Adrenal gland (tissue), 12 donors: ENCODE measurements around the gene TPSB2. TPM values are rescaled to one million over a fixed set of nuclear protein-coding genes. Genes with fewer than 3 reads are reported as not detected.
"Not testable (repeated sequence)": the region's sequence is repeated elsewhere in the genome, so short reads cannot be mapped to it uniquely, and the experiment has no call there.

Source experiments
- DNase-seq, 7 donors: peaks; one replicate each; pipeline ENCODE4 v3.0.0-alpha.2; 2019 to 2020
- H3K27ac ChIP-seq, 5 donors: fragments of 200-600 bp; sonication (generic) in 4 of 5; 1 replicate in 3 of 5; 2 replicates in 2 of 5; pipeline versions ENCODE4 v1.5.1 to v1.8.0; 2016 to 2020; ENCODE audit warnings: mild to moderate bottlenecking in 1 of 5
- H3K27me3 ChIP-seq: fragments of 200-600 bp; 2 replicates; pipeline ENCODE4 v1.8.0; 2021
- H3K36me3 ChIP-seq, 2 donors: fragments of 200-600 bp; replicated peaks in 1 of 2; 1 replicate in 1 of 2; 2 replicates in 1 of 2; pipeline versions ENCODE4 v1.5.1 to v1.8.0; 2018 to 2022
- H3K4me1 ChIP-seq, 2 donors: fragments of 200-600 bp; replicated peaks in 1 of 2; 1 replicate in 1 of 2; 2 replicates in 1 of 2; pipeline versions ENCODE4 v1.5.1 to v1.8.0; 2018 to 2021
- H3K4me3 ChIP-seq, 4 donors: fragments of 200-600 bp; sonication (generic) in 3 of 4; one replicate each; pipeline ENCODE4 v1.5.1; 2016 to 2018
- H3K9me3 ChIP-seq, 3 donors: fragments of 200-600 bp; sonication (generic) in 1 of 3; replicated peaks in 1 of 3; 1 replicate in 2 of 3; 2 replicates in 1 of 3; pipeline versions ENCODE4 v1.5.1 to v1.8.0; 2016 to 2021
- CTCF ChIP-seq, 6 experiments: fragments of 450-650 bp in 4 of 6; fragments of 200-600 bp in 2 of 6; sonication (generic) in 1 of 6; IDR thresholded peaks; 1 replicate in 5 of 6; 2 replicates in 1 of 6; pipeline versions ENCODE4 v1.5.1 to v1.8.0; 2016 to 2021; ENCODE audit warnings: antibody characterized with exemption in 6 of 6, mild to moderate bottlenecking in 2 of 6, moderate library complexity in 1 of 6
- POLR2A ChIP-seq, 2 donors: fragments of 450-650 bp; IDR thresholded peaks; one replicate each; pipeline ENCODE4 v1.6.1; 2017; ENCODE audit warnings: antibody characterized with exemption in 2 of 2, mild to moderate bottlenecking in 2 of 2, moderate library complexity in 1 of 2
- WGBS, 4 donors: extraction: QIAGEN DNeasy Blood & Tissue Kit in 2 of 4; methylation state at CpG; one replicate each; pipeline versions ENCODE4 v1.1.5 to v1.1.7; 2013 to 2017; 5-methylcytosine and 5-hydroxymethylcytosine counted together
- intact Hi-C, 2 donors: fragments of 100-400 bp; cut with DNase I; formaldehyde crosslinking; loops; one replicate each; pipeline versions ENCODE4 v1.14.1 to v1.15.0; 2022 to 2023
- polyA plus RNA-seq, 3 donors: library from polyadenylated mRNA; stranded (reverse); fragments of 200-250 nt in 2 of 3; fragments of 350-450 nt in 1 of 3; fragmentation: Illumina TruSeq in 1 of 3; extraction: RNeasy Lipid Tissue Mini Kit (QIAGEN cat#74804) in 1 of 3; gene quantifications; one replicate each; pipeline ENCODE4 v1.2.3, GENCODE V29; 2013 to 2014
- total RNA-seq, 9 donors: library from RNA; depleted of rRNA in 4 of 9; stranded (reverse); fragments of >200 nt in 4 of 9; fragments of 120-200 nt in 1 of 9; fragmentation: NEBNext Ultra II Directional in 1 of 9; extraction: Animal tissue kit (Norgen Biotek cat#: 25700) in 1 of 9; gene quantifications; one replicate each; pipeline versions ENCODE4 v1.1.0 to v1.2.4, GENCODE V29; 2013 to 2023
- donor health status: healthy with polysubstance abuse.
- donor health status: Bipolar disorder and iron deficiency.
- donor health status: DM: yes; HTN: yes; CAD: no.
- donor health status: DM: no; HTN: no; CAD: no.
- donor health status: DM: no; HTN: no; CAD: no.
- donor health status: DM: yes; HTN: yes; CAD: no.

The TPSB2 gene
- total and polyA plus RNA-seq, 12 donors, result 0.32 to 6.6 (median 0.78) TPM; not detected in 5

GRCh38 chr16:1202274-1202673 is 27.7 kb downstream of the TPSB2 start:
- Histone ChIP-seq H3K4me1 (no peaks in the 10 kb centered on the region), H3K27me3 (no peaks in the 10 kb centered on the region), H3K36me3 (no peaks in the 10 kb centered on the region), H3K27ac (no peak overlapping the region), H3K4me3 (no peak overlapping the region), H3K9me3 (no peaks in the 10 kb centered on the region)
- TF ChIP-seq POLR2A (IDR thresholded peaks at IDR 0.05) (no peak), CTCF (IDR thresholded peaks at IDR 0.05) (no peak)
- WGBS, 4 donors, result 90 to 96% (median 95%) methylated on average over 13 to 18 of the region's 18 CpGs
- DNase-seq, result no peak
- intact Hi-C loops, result no loop called here

- TF ChIP-seq POLR2A (IDR thresholded peaks at IDR 0.05), result no peak
- no peak for TF ChIP-seq CTCF (IDR thresholded peaks at IDR 0.05)
- no peaks in the 10 kb centered on the region for H3K9me3 ChIP-seq
- DNase-seq, result no peak
- H3K4me3 ChIP-seq, result no peak overlapping the region
- intact Hi-C loops, result no loop called here
- H3K27ac ChIP-seq, result no peak overlapping the region
- 92 to 96% (median 94%) methylated on average over 12 to 25 of the region's 25 CpGs for WGBS, 4 donors
- H3K27me3 ChIP-seq, result no peaks in the 10 kb centered on the region
- no peaks in the 10 kb centered on the region for H3K36me3 ChIP-seq
- H3K4me1 ChIP-seq, result no peaks in the 10 kb centered on the region
Measured at GRCh38 chr16:1201444-1201843, 28.5 kb downstream of the TPSB2 start.

GRCh38 chr16:1200014-1200627 is 29.9 kb downstream of the TPSB2 start:
- H3K27ac ChIP-seq, result no peak overlapping the region
- no peaks in the 10 kb centered on the region for H3K27me3 ChIP-seq
- TF ChIP-seq POLR2A (IDR thresholded peaks at IDR 0.05) (no peak), CTCF (IDR thresholded peaks at IDR 0.05) (no peak)
- no peak overlapping the region for H3K4me3 ChIP-seq
- 82 to 88% (median 86%) methylated on average over 25 to 38 of the region's 38 CpGs for WGBS, 4 donors
- no peaks in the 10 kb centered on the region for H3K9me3 ChIP-seq
- no peaks in the 10 kb centered on the region for H3K4me1 ChIP-seq
- intact Hi-C loops, result no loop called here
- no peaks in the 10 kb centered on the region for H3K36me3 ChIP-seq
- DNase-seq, result no peak

- WGBS, 4 donors, result 79 to 82% (median 80%) methylated on average over 8 to 15 of the region's 19 CpGs
Measured at GRCh38 chr16:1199347-1200013, 30.5 kb downstream of the TPSB2 start.

GRCh38 chr16:1198671-1199346 is 31.2 kb downstream of the TPSB2 start:
- not testable (repeated sequence) for H3K36me3 ChIP-seq, H3K9me3 ChIP-seq, DNase-seq, H3K27me3 ChIP-seq, H3K4me1 ChIP-seq, H3K4me3 ChIP-seq, H3K27ac ChIP-seq
- intact Hi-C loops, result loop anchor here in 1 of 2 donors (2.0 kb wide), 1 partner anchor 92 kb away; no protein-coding TSS in a partner anchor
- 85 to 99% (median 91%) methylated on average over 8 to 44 of the region's 44 CpGs for WGBS, 4 donors

More at GRCh38 chr16:1199347-1200013, 30.5 kb downstream of the TPSB2 start:
- TF ChIP-seq POLR2A (IDR thresholded peaks at IDR 0.05) (no peak), CTCF (IDR thresholded peaks at IDR 0.05) (no peak)
- no peaks in the 10 kb centered on the region for H3K36me3 ChIP-seq
- H3K27me3 ChIP-seq, result no peaks in the 10 kb centered on the region
- H3K4me1 ChIP-seq, result peaks cover 0 to 3% of the 10 kb centered on the region in 2 donors
- intact Hi-C loops, result loop anchor here in 1 of 2 donors (2.0 kb wide), 1 partner anchor 93 kb away; no protein-coding TSS in a partner anchor
- H3K9me3 ChIP-seq, result no peaks in the 10 kb centered on the region
- no peak overlapping the region for H3K4me3 ChIP-seq
- H3K27ac ChIP-seq, result no peak overlapping the region
- DNase-seq, result no peak
